AG09319 (cell line): ENCODE measurements around the gene DIP2C.
"Not testable (repeated sequence)": the region's sequence is repeated elsewhere in the genome, so short reads cannot be mapped to it uniquely, and the experiment has no call there.

Experiments
- DNase-seq: peaks from one replicate; pipeline ENCODE4 v3.0.0-alpha.2; 2010; ENCODE audit warnings: low read depth; ENCODE audit errors: extremely low read depth
- CTCF ChIP-seq: IDR thresholded peaks from 2 replicates; pipeline ENCODE4 v1.5.1; 2011; ENCODE audit warnings: low read depth, mild to moderate bottlenecking, inconsistent platforms, low read length, moderate library complexity

The DIP2C gene

GRCh38 chr10:662686-663465, 26.6 kb downstream of the DIP2C start:
- TF ChIP-seq CTCF = no peak
- no peak for DNase-seq

- no peak for TF ChIP-seq CTCF
- no peak for DNase-seq
These were observed 27.3 kb downstream of the DIP2C start for GRCh38 chr10:662223-662605.

GRCh38 chr10:661597-662222, 27.8 kb downstream of the DIP2C start:
- TF ChIP-seq CTCF = no peak
- no peak for DNase-seq

- TF ChIP-seq CTCF = no peak
- no peak for DNase-seq
These were observed 28.4 kb downstream of the DIP2C start for GRCh38 chr10:660970-661596.

GRCh38 chr10:660413-660969, 29.0 kb downstream of the DIP2C start:
- no peak for DNase-seq
- no peak for TF ChIP-seq CTCF

GRCh38 chr10:659688-660141, 29.8 kb downstream of the DIP2C start:
- no peak for TF ChIP-seq CTCF
- DNase-seq = peak; percentile 27

GRCh38 chr10:657816-658350, 31.6 kb downstream of the DIP2C start:
- not testable (repeated sequence) for DNase-seq
